Activated CD8-positive, alpha-beta memory T cell treated with anti-CD3 and anti-CD28 coated beads, Interleukin-2, amount 50 U/mL, for 24 hours (primary cell): ENCODE data around the gene C6orf89.

Source experiments
- DNase-seq: peaks from one replicate; pipeline ENCODE4 v3.0.0-alpha.2; 2020; ENCODE audit errors: extremely low read depth

Gene C6orf89

DNA sequence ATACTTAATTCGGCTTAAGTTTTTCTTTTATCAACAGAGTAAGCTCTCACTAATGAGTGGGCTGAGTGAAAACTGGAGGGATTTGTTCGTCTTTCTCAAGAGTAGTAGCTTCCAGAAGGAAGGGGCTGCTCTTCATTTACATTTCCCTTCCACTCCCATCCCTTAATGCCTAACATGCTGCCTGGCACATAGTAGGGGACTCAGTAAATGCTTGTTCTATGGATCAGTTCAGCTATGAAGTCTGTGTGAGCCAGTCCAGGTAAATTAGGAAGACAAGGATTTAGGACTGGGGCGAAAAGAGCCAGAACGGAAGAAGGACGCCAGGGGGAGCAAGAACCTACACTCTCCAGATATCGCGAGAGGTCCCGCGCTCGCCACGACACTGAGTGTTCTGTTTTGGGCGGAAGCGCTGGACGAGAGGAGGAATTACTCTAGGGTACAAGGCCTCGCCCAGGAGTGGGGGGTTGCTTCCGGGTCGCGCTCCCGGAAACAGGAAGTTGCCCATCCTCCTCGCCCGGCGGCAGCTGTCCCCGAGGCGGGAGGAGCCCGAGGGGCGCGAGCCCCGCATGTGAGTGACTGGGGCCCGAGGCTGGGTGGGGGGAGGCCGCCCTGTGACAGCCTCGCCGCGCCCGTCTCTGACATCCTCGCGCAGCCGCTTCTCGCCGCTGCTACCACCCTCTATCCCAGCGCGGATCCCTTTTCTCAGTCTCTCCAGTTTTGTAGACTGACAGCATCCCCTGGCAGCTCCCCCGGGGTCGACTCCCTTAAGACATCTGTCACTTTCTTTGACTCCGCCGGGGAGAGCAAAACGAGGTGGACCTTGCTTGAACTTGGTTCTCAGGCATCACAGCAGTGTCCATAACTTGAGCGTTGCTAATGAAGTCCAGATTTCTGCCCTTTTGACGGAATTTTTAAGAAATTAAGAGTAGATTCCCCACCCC, at the start of gene C6orf89:
Gene C6orf89 (plus strand): TSS at position 492 of the 941 bp plus-strand sequence. CDS start 13,493 bp downstream, outside the sequence.
- DNase-seq = peak; percentile 94

GRCh38 chr6:36836111-36837021, 49.4 kb upstream of the C6orf89 start:
- DNase-seq = no peak

DNA sequence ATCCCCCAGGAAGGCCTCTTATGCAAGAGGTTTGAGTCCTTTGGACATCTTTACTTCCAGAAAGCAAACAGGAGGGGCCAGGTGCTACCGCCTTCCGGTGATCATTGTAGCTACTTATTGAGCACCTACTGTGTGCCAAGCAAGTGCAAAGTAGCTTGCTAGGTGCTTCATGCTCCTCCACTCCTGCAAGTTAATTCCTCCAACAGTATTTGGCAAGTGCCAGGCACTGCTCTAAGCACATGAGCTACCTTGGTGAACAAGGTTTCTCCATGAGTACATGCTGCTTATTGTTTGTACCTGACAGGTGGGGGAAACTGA, 48.8 kb upstream of the C6orf89 start:
- no peak for DNase-seq

GRCh38 chr6:36837686-36838085, 48.1 kb upstream of the C6orf89 start:
- no peak for DNase-seq

DNA sequence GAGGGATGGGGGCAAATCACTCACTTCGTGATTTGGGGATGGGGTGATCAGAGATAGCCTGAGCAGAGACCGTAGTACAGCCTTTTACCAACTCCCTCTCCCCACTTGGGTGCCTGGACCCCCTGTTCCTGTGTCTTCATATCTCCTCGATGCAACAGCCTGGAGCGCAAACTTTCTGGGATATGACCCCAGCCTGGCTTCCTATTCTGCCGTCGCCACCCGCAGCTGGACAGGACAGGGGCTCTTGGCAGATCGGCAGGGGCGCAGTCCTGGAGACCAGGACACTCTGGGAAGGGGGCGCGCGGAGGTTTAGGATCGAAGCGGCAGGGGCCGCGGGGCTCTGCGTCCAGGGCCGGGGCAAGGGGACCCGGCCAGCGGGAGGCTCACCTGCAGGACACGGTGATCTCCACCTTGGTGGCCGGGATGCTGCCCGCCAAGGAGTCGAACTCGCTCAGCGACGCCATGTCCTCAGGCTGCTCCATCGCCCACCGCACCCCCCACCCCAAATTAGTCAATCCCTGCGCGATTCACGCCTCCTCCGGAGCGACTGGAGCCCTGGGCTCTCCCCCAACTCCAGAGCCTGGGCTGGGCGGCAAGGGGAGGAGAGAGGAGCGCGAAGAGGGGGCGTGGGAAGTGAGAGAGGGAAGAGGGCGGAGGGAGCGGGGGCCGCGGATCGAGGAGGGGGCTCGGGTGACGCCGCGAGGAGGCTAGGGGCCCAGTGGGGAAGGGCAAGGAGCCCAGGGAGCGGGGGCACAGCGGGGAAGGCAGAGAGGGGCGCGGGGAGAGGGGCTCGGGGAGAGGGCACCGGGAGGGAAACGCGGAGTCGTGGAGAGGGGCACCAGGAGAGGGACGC, 46.6 kb upstream of the C6orf89 start, which contains the start of gene CPNE5:
Gene CPNE5 (minus strand): TSS at position 549 of the 853 bp plus-strand sequence. CDS start 67 bp downstream, at position 482.
- DNase-seq = no peak

DNA sequence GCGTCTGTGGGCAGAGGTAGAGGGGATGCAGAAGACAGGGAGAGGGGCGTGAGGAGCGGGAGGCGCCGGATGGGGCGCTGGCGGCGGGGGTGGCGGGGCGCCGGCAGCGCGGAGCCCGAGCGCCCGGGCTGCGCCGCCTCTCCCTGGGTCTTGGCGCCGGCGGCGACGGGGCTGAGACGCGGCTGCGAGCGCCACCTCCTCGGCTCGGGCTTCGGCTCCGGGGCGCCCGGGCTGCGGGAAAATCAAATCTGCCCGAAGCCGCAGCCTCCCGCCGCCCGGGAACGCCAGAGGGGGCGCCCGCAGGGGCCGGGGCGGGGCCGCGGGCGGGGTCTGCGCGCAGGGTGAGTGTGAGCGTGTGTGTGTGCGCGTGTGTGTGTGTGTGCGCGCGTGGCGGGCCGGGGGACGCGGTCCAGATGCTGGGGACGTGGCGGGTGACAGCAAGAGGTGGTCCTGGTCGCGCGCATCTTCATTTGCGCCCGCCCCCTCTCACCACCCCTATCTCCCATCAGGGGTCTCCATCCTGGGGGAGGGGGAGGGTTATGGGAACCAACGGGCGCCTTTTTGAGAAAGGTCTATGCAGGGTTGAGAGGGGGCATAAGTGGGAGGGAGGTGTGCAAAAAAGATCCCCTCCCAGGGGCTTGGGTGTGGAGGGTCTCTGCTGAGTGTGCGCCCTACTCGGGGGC, 45.9 kb upstream of the C6orf89 start:
- DNase-seq = no peak

- no peak for DNase-seq
These were observed 45.0 kb upstream of the C6orf89 start for GRCh38 chr6:36840432-36841403.

DNA sequence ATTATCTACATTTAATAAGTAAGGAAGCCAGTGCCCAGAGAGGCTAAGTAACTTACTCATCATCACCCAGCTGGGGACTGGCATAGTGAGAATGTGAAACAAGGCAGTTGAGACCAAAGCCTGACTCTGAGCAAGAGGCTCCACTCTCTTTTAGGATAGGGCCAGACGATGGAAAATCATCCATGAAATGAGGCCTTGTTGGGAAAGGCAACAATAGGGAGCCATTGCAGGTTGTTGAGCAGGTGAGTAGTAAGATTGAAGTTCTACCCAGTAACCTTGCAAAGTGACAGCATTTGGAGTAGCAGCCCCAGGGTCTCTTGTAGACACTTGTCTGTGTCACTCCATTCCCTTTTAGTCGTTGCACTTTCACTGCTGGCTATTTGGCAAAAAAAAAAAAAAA, 44.0 kb upstream of the C6orf89 start:
- DNase-seq = no peak

- DNase-seq = no peak
These were observed 42.6 kb upstream of the C6orf89 start for GRCh38 chr6:36843170-36843569.

GRCh38 chr6:36844232-36845170, 41.3 kb upstream of the C6orf89 start:
- no peak for DNase-seq

- DNase-seq = no peak
These were observed 40.5 kb upstream of the C6orf89 start for GRCh38 chr6:36845233-36845632.

- no peak for DNase-seq
These were observed 38.6 kb upstream of the C6orf89 start for GRCh38 chr6:36847152-36847551.

DNA sequence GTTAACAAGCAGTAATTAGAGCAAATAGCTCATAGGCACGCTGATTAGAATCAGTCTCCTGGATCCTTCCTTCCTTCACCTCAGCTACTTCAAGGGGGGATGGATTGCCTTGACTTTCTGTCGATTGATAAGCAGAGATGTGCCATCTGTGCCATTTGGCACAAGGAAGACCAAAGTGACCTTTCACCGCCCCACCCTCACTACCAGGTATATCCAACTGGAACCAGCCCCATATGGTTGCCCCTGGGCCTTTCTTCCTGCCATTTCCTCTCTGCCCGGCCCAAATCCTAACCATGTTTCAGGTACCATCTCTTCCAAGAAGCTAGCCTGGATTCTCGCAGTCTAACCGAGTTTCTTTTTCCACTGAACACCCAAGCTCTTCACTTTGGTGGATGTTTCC, 37.8 kb upstream of the C6orf89 start:
- DNase-seq = no peak

GRCh38 chr6:36848658-36849441, 36.9 kb upstream of the C6orf89 start:
- no peak for DNase-seq

DNA sequence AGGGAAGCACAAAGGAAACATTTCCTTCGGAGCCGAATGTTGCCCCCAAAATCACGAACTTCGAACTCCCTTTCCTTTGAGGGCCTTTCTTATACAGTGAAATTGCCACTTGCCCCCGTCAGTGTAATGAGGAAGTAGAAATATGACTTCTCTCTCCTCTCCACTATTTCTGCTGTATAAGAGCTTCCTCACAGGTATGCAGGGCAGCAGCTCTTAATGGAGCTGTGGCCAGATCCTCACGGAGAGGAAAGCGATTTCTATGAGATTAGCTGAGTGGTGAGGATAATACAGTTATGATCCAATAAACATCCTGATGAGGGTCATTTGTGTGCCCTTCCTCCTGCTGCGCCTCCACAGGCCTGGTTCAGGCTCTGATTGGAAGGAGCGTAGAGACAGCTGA, 35.7 kb upstream of the C6orf89 start:
- no peak for DNase-seq

DNA sequence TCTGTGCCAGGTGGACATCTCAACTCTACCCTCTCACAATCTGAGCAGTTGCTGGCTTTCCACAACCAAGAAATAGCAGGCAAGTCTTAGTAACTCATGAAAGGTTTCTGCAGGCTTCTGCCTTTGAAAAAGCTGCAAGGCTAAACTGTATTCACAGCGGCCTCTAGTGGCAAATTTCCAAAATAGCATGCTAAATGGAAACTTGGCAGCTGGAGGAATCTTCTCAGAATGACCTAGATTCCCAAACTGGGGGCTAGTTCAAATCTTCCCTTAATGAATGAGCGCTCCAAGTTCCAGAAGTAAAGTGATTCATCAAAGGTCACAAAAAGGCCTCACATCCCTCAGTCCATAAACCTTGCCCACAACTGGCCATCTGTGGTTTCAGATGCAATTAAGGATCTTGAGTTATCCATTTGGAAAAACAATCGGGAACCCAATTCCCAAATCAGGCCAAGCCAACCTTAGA, 34.6 kb upstream of the C6orf89 start:
- no peak for DNase-seq

DNA sequence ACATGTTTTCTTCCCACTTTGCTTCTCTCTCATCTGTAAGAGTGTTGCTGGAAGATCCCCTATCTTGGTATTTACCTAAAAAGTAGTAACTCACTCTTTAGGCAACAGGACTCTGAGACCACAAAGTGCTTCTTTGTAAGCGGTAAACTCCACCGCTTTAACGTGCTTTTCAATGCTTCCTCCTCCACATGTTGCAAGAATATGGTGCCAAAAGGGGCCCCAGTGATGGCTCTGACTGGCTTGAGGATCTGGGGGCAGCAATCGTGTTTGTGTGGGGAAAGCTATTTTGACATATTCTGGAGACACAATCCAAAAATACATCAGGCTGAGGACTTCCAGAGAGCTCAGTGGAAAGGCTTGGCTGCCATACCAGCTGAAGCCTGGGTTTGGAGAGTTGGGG, 34.1 kb upstream of the C6orf89 start:
- DNase-seq = no peak
